ENCODE measurements around the gene NCAM2. TPM values are rescaled to one million over a fixed set of nuclear protein-coding genes. Genes with fewer than 3 reads are reported as not detected.

NCAM2 gene
- total RNA-seq, 1 experiment from 2014 or later = 2.4 TPM

DNA sequence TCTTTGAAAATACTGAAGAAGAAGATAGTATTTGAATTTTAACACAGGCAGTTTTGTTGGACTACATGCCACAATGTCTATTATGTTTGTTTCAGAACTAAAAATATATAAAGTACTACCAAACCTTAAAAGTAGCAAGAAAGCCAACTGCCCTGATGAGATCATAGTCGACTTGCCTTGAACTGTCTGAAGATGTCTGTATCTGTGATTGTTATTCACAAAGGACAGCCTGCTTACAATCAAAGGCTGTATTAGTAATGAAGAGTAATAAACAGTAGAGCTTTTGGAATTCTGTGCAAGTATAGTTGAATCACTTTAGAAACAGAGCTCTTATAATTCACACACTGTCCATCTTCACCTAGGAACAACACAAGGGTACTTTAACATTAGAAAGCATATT is 228.3 kb downstream of the NCAM2 start:
- no peaks in the 10 kb centered on the region for H4K20me1 ChIP-seq (ENCODE audit: low read length)
- no peaks in the 10 kb centered on the region for H3K36me3 ChIP-seq (ENCODE audit: low read depth, low read length)
- BruUV-seq (replicated peaks) = no TSS peak
- no peak overlapping the region for H3K4me3 ChIP-seq (ENCODE audit: low read length)
- no peaks in the 10 kb centered on the region for H3F3A ChIP-seq (ENCODE audit: low read length, unreplicated experiment)
- TF ChIP-seq, protein P1, sequence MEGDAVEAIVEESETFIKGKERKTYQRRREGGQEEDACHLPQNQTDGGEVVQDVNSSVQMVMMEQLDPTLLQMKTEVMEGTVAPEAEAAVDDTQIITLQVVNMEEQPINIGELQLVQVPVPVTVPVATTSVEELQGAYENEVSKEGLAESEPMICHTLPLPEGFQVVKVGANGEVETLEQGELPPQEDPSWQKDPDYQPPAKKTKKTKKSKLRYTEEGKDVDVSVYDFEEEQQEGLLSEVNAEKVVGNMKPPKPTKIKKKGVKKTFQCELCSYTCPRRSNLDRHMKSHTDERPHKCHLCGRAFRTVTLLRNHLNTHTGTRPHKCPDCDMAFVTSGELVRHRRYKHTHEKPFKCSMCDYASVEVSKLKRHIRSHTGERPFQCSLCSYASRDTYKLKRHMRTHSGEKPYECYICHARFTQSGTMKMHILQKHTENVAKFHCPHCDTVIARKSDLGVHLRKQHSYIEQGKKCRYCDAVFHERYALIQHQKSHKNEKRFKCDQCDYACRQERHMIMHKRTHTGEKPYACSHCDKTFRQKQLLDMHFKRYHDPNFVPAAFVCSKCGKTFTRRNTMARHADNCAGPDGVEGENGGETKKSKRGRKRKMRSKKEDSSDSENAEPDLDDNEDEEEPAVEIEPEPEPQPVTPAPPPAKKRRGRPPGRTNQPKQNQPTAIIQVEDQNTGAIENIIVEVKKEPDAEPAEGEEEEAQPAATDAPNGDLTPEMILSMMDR (conservative IDR thresholded peaks at IDR 0.05; ENCODE audit: low read depth, low read length) = no peak
- TF ChIP-seq EZH2 (IDR thresholded peaks at IDR 0.05; ENCODE audit: low read length, unreplicated experiment) = no peak
- TF ChIP-seq EZH2phosphoT487 (IDR thresholded peaks at IDR 0.05; ENCODE audit: borderline replicate concordance, low read length) = no peak
- H3K79me2 ChIP-seq (ENCODE audit: low read length) = no peaks in the 10 kb centered on the region
- no peaks in the 10 kb centered on the region for H3K4me1 ChIP-seq (ENCODE audit: insufficient read depth, low read length)
- CTCF ChIA-PET = no interaction called here
- H3K9ac ChIP-seq (ENCODE audit: low read length) = no peak overlapping the region
- no peak overlapping the region for H3K27ac ChIP-seq (ENCODE audit: low read length)
- intact Hi-C loops (cut with micrococcal nuclease) = no loop called here
- DNase-seq (no peak), ATAC-seq (no peak)
- H3K4me2 ChIP-seq (ENCODE audit: low read length) = no peak overlapping the region
- H2AFZ ChIP-seq (ENCODE audit: low read length) = no peak overlapping the region
- POLR2A ChIA-PET (ENCODE audit: unreplicated experiment) = no interaction called here
- H3K9me3 ChIP-seq (ENCODE audit: low read length) = peaks cover 9% of the 10 kb centered on the region; the same call in 1 of the 2 replicates
- H3K27me3 ChIP-seq (ENCODE audit: low read length) = no peaks in the 10 kb centered on the region
- no peaks in the 10 kb centered on the region for H3K9me2 ChIP-seq (replicated peaks; ENCODE audit: low read length)

GRCh38 chr21:21230672-21231071 is 232.5 kb downstream of the NCAM2 start:
- BruUV-seq (replicated peaks) = no TSS peak
- intact Hi-C loops (cut with micrococcal nuclease) = loop anchor here (5.0 kb wide), 1 partner anchor 228 kb away; no protein-coding TSS in a partner anchor

GRCh38 chr21:21231913-21232312 is 233.7 kb downstream of the NCAM2 start:
- Histone ChIP-seq H3K4me2 (ENCODE audit: low read length) (no peak overlapping the region), H3K79me2 (ENCODE audit: low read length) (no peaks in the 10 kb centered on the region), H3K4me1 (ENCODE audit: insufficient read depth, low read length) (no peaks in the 10 kb centered on the region), H3F3A (ENCODE audit: low read length, unreplicated experiment) (no peaks in the 10 kb centered on the region), H3K27me3 (ENCODE audit: low read length) (no peaks in the 10 kb centered on the region), H4K20me1 (ENCODE audit: low read length) (no peaks in the 10 kb centered on the region), H3K9me2 (replicated peaks; ENCODE audit: low read length) (no peaks in the 10 kb centered on the region), H2AFZ (ENCODE audit: low read length) (no peak overlapping the region), H3K36me3 (ENCODE audit: low read depth, low read length) (no peaks in the 10 kb centered on the region), H3K9ac (ENCODE audit: low read length) (no peak overlapping the region), H3K27ac (ENCODE audit: low read length) (no peak overlapping the region), H3K9me3 (ENCODE audit: low read length) (no peaks in the 10 kb centered on the region), H3K4me3 (ENCODE audit: low read length) (no peak overlapping the region)
- DNase-seq (no peak), ATAC-seq (no peak)
- no TSS peak for BruUV-seq (replicated peaks)
- CTCF ChIA-PET = no interaction called here
- intact Hi-C loops (cut with micrococcal nuclease) = loop anchor here (1.0 to 5.0 kb wide), 5 partner anchors 142 to 1561 kb away; no protein-coding TSS in a partner anchor
- POLR2A ChIA-PET (ENCODE audit: unreplicated experiment) = no interaction called here
- TF ChIP-seq EZH2phosphoT487 (IDR thresholded peaks at IDR 0.05; ENCODE audit: borderline replicate concordance, low read length) (no peak), EZH2 (IDR thresholded peaks at IDR 0.05; ENCODE audit: low read length, unreplicated experiment) (no peak)
- TF ChIP-seq, protein P1 (conservative IDR thresholded peaks at IDR 0.05; ENCODE audit: low read depth, low read length) = no peak

More at GRCh38 chr21:21230672-21231071, 232.5 kb downstream of the NCAM2 start:
- Histone ChIP-seq H3F3A (ENCODE audit: low read length, unreplicated experiment) (no peaks in the 10 kb centered on the region), H3K9me3 (ENCODE audit: low read length) (no peaks in the 10 kb centered on the region), H3K36me3 (ENCODE audit: low read depth, low read length) (no peaks in the 10 kb centered on the region), H4K20me1 (ENCODE audit: low read length) (no peaks in the 10 kb centered on the region), H3K4me2 (ENCODE audit: low read length) (no peak overlapping the region), H3K9me2 (replicated peaks; ENCODE audit: low read length) (no peaks in the 10 kb centered on the region), H3K27ac (ENCODE audit: low read length) (no peak overlapping the region), H3K4me3 (ENCODE audit: low read length) (no peak overlapping the region), H3K79me2 (ENCODE audit: low read length) (no peaks in the 10 kb centered on the region), H3K9ac (ENCODE audit: low read length) (no peak overlapping the region), H3K4me1 (ENCODE audit: insufficient read depth, low read length) (no peaks in the 10 kb centered on the region), H3K27me3 (ENCODE audit: low read length) (no peaks in the 10 kb centered on the region), H2AFZ (ENCODE audit: low read length) (no peak overlapping the region)
- ChIA-PET CTCF (no interaction called here), POLR2A (ENCODE audit: unreplicated experiment) (no interaction called here)
- no peak for TF ChIP-seq EZH2 (IDR thresholded peaks at IDR 0.05; ENCODE audit: low read length, unreplicated experiment)
- ATAC-seq = no peak
- DNase-seq = peak; percentile 34

Data from PC-3 (cell line).